ENCODE results near the gene MAMDC4. TPM values are rescaled to one million over a fixed set of nuclear protein-coding genes. Genes with fewer than 3 reads are reported as not detected.
"Not testable (repeated sequence)": the region's sequence is repeated elsewhere in the genome, so short reads cannot be mapped to it uniquely, and the experiment has no call there.

The MAMDC4 gene
- total RNA-seq, 1 experiment from 2014 or later = 0.42 TPM

GRCh38 chr9:136840140-136840876 lies 11.8 kb upstream of the MAMDC4 start:
- Histone ChIP-seq H3K27me3 (replicated peaks) (peaks cover 7% of the 10 kb centered on the region), H3K36me3 (peaks cover 18% of the 10 kb centered on the region), H3K9me3 (replicated peaks) (no peaks in the 10 kb centered on the region), H3K27ac (no peak overlapping the region), H3K4me3 (no peak overlapping the region), H3K4me1 (replicated peaks) (peaks cover 5% of the 10 kb centered on the region)
- no peak for DNase-seq (ENCODE audit: low read depth in 1 of 2, low spot score in 2 of 2)

GRCh38 chr9:136840877-136841645 lies 11.1 kb upstream of the MAMDC4 start:
- H3K27me3 ChIP-seq (replicated peaks) = peaks cover 14% of the 10 kb centered on the region
- DNase-seq (ENCODE audit: low read depth in 1 of 2, low spot score in 2 of 2) = no peak
- H3K9me3 ChIP-seq (replicated peaks) = no peaks in the 10 kb centered on the region; the same call in 1 of the 2 replicates
- H3K4me1 ChIP-seq (replicated peaks) = peaks cover 5% of the 10 kb centered on the region
- no peak overlapping the region for H3K27ac ChIP-seq
- peaks cover 14% of the 10 kb centered on the region for H3K36me3 ChIP-seq
- no peak overlapping the region for H3K4me3 ChIP-seq

GRCh38 chr9:136841646-136842379 lies 10.3 kb upstream of the MAMDC4 start:
- not testable (repeated sequence) for H3K4me3 ChIP-seq; H3K9me3 ChIP-seq (replicated peaks); H3K27ac ChIP-seq; DNase-seq (ENCODE audit: low read depth in 1 of 2, low spot score in 2 of 2); H3K4me1 ChIP-seq (replicated peaks); H3K36me3 ChIP-seq
- H3K27me3 ChIP-seq (replicated peaks) = peaks cover 19% of the 10 kb centered on the region

GRCh38 chr9:136842380-136842948 lies 9.7 kb upstream of the MAMDC4 start, which contains the start of gene AJM1:
Gene AJM1 (plus strand): TSS chr9:136842478. CDS start chr9:136844415, 1,937 bp downstream.
- Histone ChIP-seq H3K27me3 (replicated peaks) (peaks cover 23% of the 10 kb centered on the region), H3K4me3 (peak within 1 kb of the TSS; percentile 33), H3K4me1 (replicated peaks) (peaks cover 13% of the 10 kb centered on the region)
- H3K9me3 ChIP-seq (replicated peaks); H3K27ac ChIP-seq; H3K36me3 ChIP-seq: not testable (repeated sequence)
- peak; percentile 72 to 74 for DNase-seq (ENCODE audit: low read depth in 1 of 2, low spot score in 2 of 2)

DNA sequence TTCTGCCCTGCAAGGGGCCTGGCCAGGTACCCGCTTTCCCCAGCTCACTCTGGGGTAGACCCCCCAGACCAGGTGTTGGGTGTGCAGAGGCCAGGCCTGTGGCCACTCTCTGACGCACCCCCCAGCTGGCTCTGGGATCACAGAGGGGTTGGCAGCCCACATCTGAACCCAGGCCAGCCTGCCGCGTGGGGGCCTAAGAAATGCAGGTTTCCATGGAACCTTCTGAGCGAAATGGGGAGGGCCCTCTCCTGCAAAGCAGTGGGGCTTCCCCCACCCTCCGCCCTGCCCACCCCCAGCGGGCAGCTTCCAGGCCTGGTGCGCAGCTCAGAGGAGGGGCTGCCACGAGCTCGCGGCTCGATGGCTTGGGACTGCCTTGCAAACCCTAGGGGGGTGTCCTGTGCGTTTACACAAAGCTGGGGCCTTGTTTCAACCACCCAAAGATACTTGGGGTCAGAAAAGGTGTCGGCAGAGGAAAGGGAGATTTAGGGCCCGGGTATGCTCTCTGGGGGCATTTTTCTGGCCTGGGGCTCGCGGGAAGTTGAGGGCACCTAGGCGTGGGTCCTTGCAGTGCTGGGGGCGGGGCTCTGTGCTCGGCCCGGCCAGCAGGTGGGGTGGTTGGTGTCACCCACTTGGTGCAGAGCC lies 8.9 kb upstream of the MAMDC4 start:
- peaks cover 22% of the 10 kb centered on the region for H3K4me1 ChIP-seq (replicated peaks)
- H3K9me3 ChIP-seq (replicated peaks); H3K4me3 ChIP-seq; H3K27ac ChIP-seq; DNase-seq (ENCODE audit: low read depth in 1 of 2, low spot score in 2 of 2); H3K36me3 ChIP-seq: not testable (repeated sequence)
- peaks cover 29% of the 10 kb centered on the region for H3K27me3 ChIP-seq (replicated peaks)

DNA sequence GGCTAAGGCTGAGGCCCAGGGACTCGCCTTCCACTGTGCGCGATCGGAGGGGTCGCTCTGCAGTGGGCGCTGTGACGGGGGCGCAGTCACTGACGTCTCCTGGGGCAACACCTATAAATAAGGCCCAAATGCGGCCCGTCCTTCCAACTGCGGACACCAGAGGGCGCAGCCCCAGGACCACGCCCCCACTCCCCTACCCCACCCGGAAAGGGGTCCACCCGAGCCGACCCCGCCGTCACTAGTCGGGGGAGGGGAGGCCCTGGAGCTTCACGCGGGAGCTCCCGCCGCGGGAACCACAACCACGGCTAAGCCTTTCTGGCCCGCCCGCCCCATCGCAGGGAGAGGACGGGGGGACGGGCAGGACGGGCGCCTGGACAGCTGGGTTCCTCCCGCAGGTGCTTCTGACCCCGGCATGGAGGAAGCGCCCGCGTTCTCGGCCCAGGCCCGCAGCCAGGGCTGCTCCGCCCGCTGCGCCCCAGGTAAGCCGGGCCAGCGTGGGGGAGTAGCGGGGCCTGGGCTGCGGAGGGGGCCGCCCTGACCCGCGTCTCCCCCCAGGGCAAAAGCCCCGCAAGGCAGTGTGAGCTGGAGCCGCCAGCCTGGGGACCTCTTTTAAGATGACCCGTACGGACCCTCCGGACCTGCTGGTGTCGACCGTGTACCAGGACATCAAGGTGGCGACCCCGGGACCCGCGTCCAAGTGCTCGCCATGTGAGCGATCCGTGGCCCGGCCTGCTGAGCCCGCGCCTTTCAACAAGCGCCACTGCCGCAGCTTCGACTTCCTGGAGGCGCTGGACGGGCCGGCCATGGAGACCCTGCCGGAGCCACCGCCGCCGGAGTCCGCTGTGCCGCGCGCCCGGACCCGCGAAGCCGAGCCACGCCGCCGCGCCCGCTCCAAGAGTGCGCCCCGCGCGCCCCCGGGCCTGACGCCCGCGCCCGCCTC lies 8.1 kb upstream of the MAMDC4 start:
- Histone ChIP-seq H3K27me3 (replicated peaks) (peaks cover 29% of the 10 kb centered on the region), H3K4me1 (replicated peaks) (peaks cover 22% of the 10 kb centered on the region)
- not testable (repeated sequence) for H3K4me3 ChIP-seq; H3K36me3 ChIP-seq; H3K27ac ChIP-seq; H3K9me3 ChIP-seq (replicated peaks)
- peak in 1 of 2 experiments; percentile 60 for DNase-seq (ENCODE audit: low read depth in 1 of 2, low spot score in 2 of 2)

GRCh38 chr9:136844761-136845464 lies 7.2 kb upstream of the MAMDC4 start:
- Histone ChIP-seq H3K4me1 (replicated peaks) (peaks cover 26% of the 10 kb centered on the region), H3K9me3 (replicated peaks) (peaks cover 3% of the 10 kb centered on the region), H3K36me3 (peaks cover 7% of the 10 kb centered on the region), H3K27me3 (replicated peaks) (peaks cover 29% of the 10 kb centered on the region), H3K27ac (no peak overlapping the region), H3K4me3 (no peak overlapping the region)
- DNase-seq (ENCODE audit: low read depth in 1 of 2, low spot score in 2 of 2) = no peak

GRCh38 chr9:136845465-136846260 lies 6.5 kb upstream of the MAMDC4 start:
- Histone ChIP-seq H3K27me3 (replicated peaks) (peaks cover 29% of the 10 kb centered on the region), H3K27ac (no peak overlapping the region), H3K9me3 (replicated peaks) (peaks cover 3% of the 10 kb centered on the region), H3K36me3 (peaks cover 10% of the 10 kb centered on the region), H3K4me3 (no peak overlapping the region), H3K4me1 (replicated peaks) (peaks cover 30% of the 10 kb centered on the region)
- no peak for DNase-seq (ENCODE audit: low read depth in 1 of 2, low spot score in 2 of 2)

DNA sequence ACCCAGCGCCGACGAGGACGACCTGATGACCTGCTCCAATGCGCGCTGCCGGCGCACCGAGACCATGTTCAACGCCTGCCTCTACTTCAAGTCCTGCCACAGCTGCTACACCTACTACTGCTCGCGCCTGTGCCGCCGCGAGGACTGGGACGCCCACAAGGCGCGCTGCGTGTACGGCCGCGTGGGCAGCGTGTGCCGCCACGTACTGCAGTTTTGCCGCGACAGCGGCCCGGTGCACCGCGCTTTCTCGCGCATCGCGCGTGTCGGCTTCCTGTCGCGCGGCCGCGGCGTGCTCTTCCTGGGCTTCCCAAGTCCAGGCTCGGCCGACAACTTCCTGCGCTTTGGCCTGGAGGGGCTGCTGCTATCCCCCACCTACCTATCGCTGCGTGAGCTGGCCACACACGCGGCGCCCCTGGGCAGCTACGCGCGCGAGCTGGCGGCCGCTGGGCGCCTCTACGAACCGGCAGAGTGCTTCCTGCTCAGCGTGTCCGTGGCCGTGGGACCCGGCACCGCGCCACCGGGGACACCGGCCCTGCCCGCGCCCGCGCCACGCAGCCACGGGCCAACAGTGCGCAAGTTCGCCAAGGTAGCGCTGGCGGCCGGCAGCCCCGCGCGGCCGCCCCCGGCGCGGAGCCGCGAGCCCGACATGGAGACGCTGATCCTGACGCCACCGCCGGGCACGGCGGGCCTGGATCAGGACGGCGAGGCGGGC lies 5.6 kb upstream of the MAMDC4 start:
- Histone ChIP-seq H3K9me3 (replicated peaks) (peaks cover 3% of the 10 kb centered on the region), H3K27me3 (replicated peaks) (peaks cover 29% of the 10 kb centered on the region), H3K36me3 (peaks cover 19% of the 10 kb centered on the region), H3K4me3 (no peak overlapping the region), H3K27ac (no peak overlapping the region), H3K4me1 (replicated peaks) (peaks cover 30% of the 10 kb centered on the region)
- no peak for DNase-seq (ENCODE audit: low read depth in 1 of 2, low spot score in 2 of 2)

GRCh38 chr9:136847088-136847825 lies 4.9 kb upstream of the MAMDC4 start:
- DNase-seq (ENCODE audit: low read depth in 1 of 2, low spot score in 2 of 2) = peak in 1 of 2 experiments; percentile 62
- Histone ChIP-seq H3K36me3 (peaks cover 22% of the 10 kb centered on the region), H3K4me3 (peak overlapping the region; percentile 57), H3K4me1 (replicated peaks) (peaks cover 30% of the 10 kb centered on the region), H3K27ac (no peak overlapping the region), H3K27me3 (replicated peaks) (peaks cover 29% of the 10 kb centered on the region), H3K9me3 (replicated peaks) (peaks cover 3% of the 10 kb centered on the region)

Data from SJSA1 (cell line).